Heart left ventricle (tissue), 16 donors: ENCODE measurements around the gene TSC2. TPM values are rescaled to one million over a fixed set of nuclear protein-coding genes. Genes with fewer than 3 reads are reported as not detected.

Experiments
- ATAC-seq, 4 donors: fragments of 200-7000 bp; cut with Tn5 transposase; one replicate each; pipeline ENCODE4 v1.9.1; 2020 to 2022; ENCODE audit warnings: moderate library complexity in 4 of 4, mild to moderate bottlenecking in 3 of 4, moderate number of reproducible peaks in 1 of 4
- DNase-seq, 5 donors: peaks; one replicate each; pipeline ENCODE4 v3.0.0-alpha.2; 2020
- H3K27ac ChIP-seq, 12 donors: fragments of 200-600 bp; sonication (generic) in 4 of 12; one replicate each; pipeline versions ENCODE4 v1.5.0 to v1.8.0; 2016 to 2022; ENCODE audit warnings: mild to moderate bottlenecking in 2 of 12
- H3K27me3 ChIP-seq, 9 donors: fragments of 200-600 bp; sonication (generic) in 2 of 9; one replicate each; pipeline versions ENCODE4 v1.5.1 to v1.8.0; 2016 to 2022; ENCODE audit warnings: mild to moderate bottlenecking in 3 of 9
- H3K36me3 ChIP-seq, 9 donors: fragments of 200-600 bp; sonication (generic) in 2 of 9; one replicate each; pipeline versions ENCODE4 v1.5.0 to v1.8.0; 2018 to 2022; ENCODE audit warnings: mild to moderate bottlenecking in 2 of 9
- H3K4me1 ChIP-seq, 12 donors: fragments of 200-600 bp; sonication (generic) in 4 of 12; one replicate each; pipeline versions ENCODE4 v1.5.0 to v1.8.0; 2016 to 2022; ENCODE audit warnings: mild to moderate bottlenecking in 3 of 12
- H3K4me3 ChIP-seq, 12 donors: fragments of 200-600 bp; sonication (generic) in 4 of 12; one replicate each; pipeline versions ENCODE4 v1.5.0 to v1.8.0; 2017 to 2022; ENCODE audit warnings: mild to moderate bottlenecking in 9 of 12, moderate library complexity in 4 of 12
- H3K9me3 ChIP-seq, 12 donors: fragments of 200-600 bp; sonication (generic) in 4 of 12; one replicate each; pipeline versions ENCODE4 v1.5.0 to v1.8.0; 2016 to 2022; ENCODE audit warnings: mild to moderate bottlenecking in 1 of 12
- POLR2A ChIP-seq, 2 donors: fragments of 450-650 bp; IDR thresholded peaks; one replicate each; pipeline ENCODE4 v1.6.1; 2017; ENCODE audit warnings: antibody characterized with exemption in 2 of 2, mild to moderate bottlenecking in 2 of 2, moderate library complexity in 2 of 2
- WGBS, 4 donors: extraction: QIAGEN DNeasy Blood & Tissue Kit in 2 of 4; methylation state at CpG; one replicate each; pipeline versions ENCODE4 v1.1.5 to v1.1.7; 2013 to 2018; 5-methylcytosine and 5-hydroxymethylcytosine counted together
- intact Hi-C, 10 donors: fragments of 100-400 bp; cut with DNase I; formaldehyde crosslinking; loops; one replicate each; pipeline versions ENCODE4 v1.11.1 to v1.14.2; 2022
- polyA plus RNA-seq, 2 donors: library from polyadenylated mRNA; stranded (reverse); fragments of 200-250 nt; gene quantifications; one replicate each; pipeline ENCODE4 v1.2.3, GENCODE V29; 2013
- total RNA-seq, 9 donors: library from RNA; depleted of rRNA in 2 of 9; stranded (reverse); fragments of >200 nt in 2 of 9; fragmentation: NEBNext Ultra II Directional in 3 of 9; extraction: Animal tissue kit (Norgen Biotek cat#: 25700) in 3 of 9; gene quantifications; one replicate each; pipeline versions ENCODE4 v1.1.0 to v1.2.4, GENCODE V29; 2016 to 2023
- TF ChIP-seq, protein P1 (sequence below), 12 donors: fragments of 200-600 bp; sonication (generic) in 4 of 12; IDR thresholded peaks; one replicate each; pipeline versions ENCODE4 v1.5.0 to v1.8.0; 2018 to 2022; ENCODE audit warnings: antibody characterized with exemption in 12 of 12, mild to moderate bottlenecking in 5 of 12
- donor health status: ischemic (EF 13 %, LVEDD 7.1; RV severe dilation, severe dysfunction).
- donor health status: healthy with polysubstance abuse.
- donor health status: DM: no; HTN: yes; CAD: no.
- donor health status: DM: no; HTN: no; CAD: no.
- donor health status: ischemic (EF 25% LVEDD 6.9; RV normal size, moderate dysfunction).
- donor health status: ischemic (EF 25% LVEDD 5.7; RV mildly dilated, moderate dysfunction).
- donor health status: healthy.
- donor health status: DM: yes; HTN: yes; CAD: no.
- donor health status: ischemic (EF 35%, LVEDD 5.7; RV mildly dilated, moderate dysfunction).
- donor health status: nonischemic (EF 11% LVEDD 7.7; RV severe dilation, severe dysfunction).
- donor health status: DM: yes; HTN: yes; CAD: no.
- donor health status: PGD.
- donor health status: ischemic (EF 29% LVEDD 5.4; RV normal size, mild dysfunction).
- donor health status: nonischemic (EF 23%, LVEDD 6.1; RV moderate dilation, normal function).

TSC2 gene
- total and polyA plus RNA-seq, 11 donors: 33.3 to 94.5 (median 67.7) TPM

GRCh38 chr16:2064368-2064945, 16.7 kb downstream of the TSC2 start:
- Histone ChIP-seq H3K9me3 (no peaks in the 10 kb centered on the region), H3K4me1 (no peaks in the 10 kb centered on the region), H3K36me3 (peaks cover 0 to 94% (median 84%) of the 10 kb centered on the region in 9 donors), H3K27ac (no peak overlapping the region), H3K4me3 (no peak overlapping the region), H3K27me3 (no peaks in the 10 kb centered on the region)
- TF ChIP-seq POLR2A (IDR thresholded peaks at IDR 0.05): no peak
- TF ChIP-seq, protein P1, sequence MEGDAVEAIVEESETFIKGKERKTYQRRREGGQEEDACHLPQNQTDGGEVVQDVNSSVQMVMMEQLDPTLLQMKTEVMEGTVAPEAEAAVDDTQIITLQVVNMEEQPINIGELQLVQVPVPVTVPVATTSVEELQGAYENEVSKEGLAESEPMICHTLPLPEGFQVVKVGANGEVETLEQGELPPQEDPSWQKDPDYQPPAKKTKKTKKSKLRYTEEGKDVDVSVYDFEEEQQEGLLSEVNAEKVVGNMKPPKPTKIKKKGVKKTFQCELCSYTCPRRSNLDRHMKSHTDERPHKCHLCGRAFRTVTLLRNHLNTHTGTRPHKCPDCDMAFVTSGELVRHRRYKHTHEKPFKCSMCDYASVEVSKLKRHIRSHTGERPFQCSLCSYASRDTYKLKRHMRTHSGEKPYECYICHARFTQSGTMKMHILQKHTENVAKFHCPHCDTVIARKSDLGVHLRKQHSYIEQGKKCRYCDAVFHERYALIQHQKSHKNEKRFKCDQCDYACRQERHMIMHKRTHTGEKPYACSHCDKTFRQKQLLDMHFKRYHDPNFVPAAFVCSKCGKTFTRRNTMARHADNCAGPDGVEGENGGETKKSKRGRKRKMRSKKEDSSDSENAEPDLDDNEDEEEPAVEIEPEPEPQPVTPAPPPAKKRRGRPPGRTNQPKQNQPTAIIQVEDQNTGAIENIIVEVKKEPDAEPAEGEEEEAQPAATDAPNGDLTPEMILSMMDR (IDR thresholded peaks at IDR 0.05): no peak
- intact Hi-C loops: loop anchor here in 1 of 10 donors (1.0 kb wide), 1 partner anchor 16 kb away; no protein-coding TSS in a partner anchor
- no peak for ATAC-seq
- DNase-seq: no peak
- WGBS, 4 donors: 94 to 97% (median 95%) methylated on average over 6 to 16 of the region's 16 CpGs

GRCh38 chr16:2066139-2066538, 18.4 kb downstream of the TSC2 start:
- H3K4me3 ChIP-seq: no peak overlapping the region
- intact Hi-C loops: no loop called here
- DNase-seq (no peak), ATAC-seq (no peak)
- no peaks in the 10 kb centered on the region for H3K9me3 ChIP-seq
- no peak for TF ChIP-seq POLR2A (IDR thresholded peaks at IDR 0.05)
- TF ChIP-seq, protein P1 (IDR thresholded peaks at IDR 0.05): no peak
- H3K36me3 ChIP-seq: peaks cover 0 to 92% (median 81%) of the 10 kb centered on the region in 9 donors
- WGBS, 4 donors: 97 to 98% (median 97%) methylated on average over 11 of the region's 11 CpGs
- H3K27ac ChIP-seq: no peak overlapping the region
- no peaks in the 10 kb centered on the region for H3K27me3 ChIP-seq
- no peaks in the 10 kb centered on the region for H3K4me1 ChIP-seq

GRCh38 chr16:2070576-2071453, 23.0 kb downstream of the TSC2 start:
- peaks cover 0 to 94% (median 88%) of the 10 kb centered on the region in 9 donors for H3K36me3 ChIP-seq
- no peaks in the 10 kb centered on the region for H3K27me3 ChIP-seq
- intact Hi-C loops: no loop called here
- WGBS, 4 donors: 88 to 96% (median 94%) methylated on average over 25 to 29 of the region's 29 CpGs
- no peak for TF ChIP-seq POLR2A (IDR thresholded peaks at IDR 0.05)
- TF ChIP-seq, protein P1 (IDR thresholded peaks at IDR 0.05): no peak
- ATAC-seq (peak in 3 of 4 donors; percentile 6), DNase-seq (no peak)
- H3K9me3 ChIP-seq: no peaks in the 10 kb centered on the region
- H3K4me3 ChIP-seq: no peak overlapping the region
- H3K27ac ChIP-seq: no peak overlapping the region
- no peaks in the 10 kb centered on the region for H3K4me1 ChIP-seq
